Fibroblast of lung (primary cell): ENCODE results near the gene UBE3A.
"Not testable (repeated sequence)": the region's sequence is repeated elsewhere in the genome, so short reads cannot be mapped to it uniquely, and the experiment has no call there.

Experiments used
- CTCF ChIP-seq, 2 donors: IDR thresholded peaks in 1 of 2; conservative IDR thresholded peaks in 1 of 2; 1 replicate in 1 of 2; 2 replicates in 1 of 2; pipeline ENCODE4 v1.5.1; 2011 to 2012; ENCODE audit warnings: low read length in 2 of 2, control low read depth in 1 of 2, inconsistent platforms in 1 of 2, low read depth in 1 of 2, mild to moderate bottlenecking in 1 of 2
- EZH2 ChIP-seq: IDR thresholded peaks from 2 replicates; pipeline ENCODE4 v1.5.1; 2012; ENCODE audit warnings: low read length, control low read depth, mild to moderate bottlenecking; ENCODE audit errors: missing control alignments

GRCh38 chr15:25409731-25410130 lies 29.1 kb downstream of the UBE3A start:
- not testable (repeated sequence) for TF ChIP-seq CTCF (conservative IDR thresholded peaks at IDR 0.05 in 1 of 2, IDR thresholded peaks at IDR 0.05 in 1 of 2; ENCODE audit: low read depth in 1 of 2, low read length in 2 of 2); EZH2
